Loucy (cell line): ENCODE measurements around the gene ENPP3.

Source experiments
- H2AFZ ChIP-seq: fragments of 200-600 bp; sonication (generic); 2 replicates; pipeline ENCODE4 v1.6.0; 2016; ENCODE audit warnings: antibody characterized with exemption, mild to moderate bottlenecking, low read length, moderate library complexity
- H3F3A ChIP-seq: fragments of 200-600 bp; 2 replicates; pipeline ENCODE4 v1.6.0; 2016; ENCODE audit warnings: antibody characterized with exemption, low read depth, mild to moderate bottlenecking
- H3K27me3 ChIP-seq: fragments of 200-600 bp; sonication (generic); 2 replicates; pipeline ENCODE4 v1.6.1; 2014; ENCODE audit warnings: low read length, mild to moderate bottlenecking; ENCODE audit not compliant: insufficient read depth, poor library complexity, severe bottlenecking
- H3K36me3 ChIP-seq: fragments of 200-600 bp; sonication (generic); 2 replicates; pipeline ENCODE4 v1.6.1; 2016; ENCODE audit warnings: low read length; ENCODE audit not compliant: insufficient read depth
- H3K4me1 ChIP-seq: fragments of 200-600 bp; sonication (generic); 2 replicates; pipeline ENCODE4 v1.5.1; 2014; ENCODE audit warnings: low read length, mild to moderate bottlenecking; ENCODE audit not compliant: insufficient read depth, poor library complexity, severe bottlenecking
- H3K4me2 ChIP-seq: fragments of 200-600 bp; sonication (generic); 2 replicates; pipeline ENCODE4 v1.6.0; 2014; ENCODE audit warnings: antibody characterized with exemption, low read length, low read depth, mild to moderate bottlenecking; ENCODE audit not compliant: poor library complexity, severe bottlenecking
- H3K4me3 ChIP-seq: fragments of 200-600 bp; sonication (generic); 2 replicates; pipeline ENCODE4 v1.5.1; 2014; ENCODE audit warnings: low read length, mild to moderate bottlenecking, mixed read lengths; ENCODE audit not compliant: poor library complexity, severe bottlenecking
- H3K79me2 ChIP-seq: fragments of 200-600 bp; sonication (generic); 2 replicates; pipeline ENCODE4 v1.6.1; 2014; ENCODE audit warnings: low read length; ENCODE audit not compliant: insufficient read depth
- H3K9ac ChIP-seq: fragments of 200-600 bp; sonication (generic); 2 replicates; pipeline ENCODE4 v1.6.0; 2014; ENCODE audit warnings: mild to moderate bottlenecking, low read depth, low read length, moderate library complexity; ENCODE audit not compliant: poor library complexity, severe bottlenecking
- H3K9me2 ChIP-seq: fragments of 200-600 bp; sonication (generic); replicated peaks from 2 replicates; pipeline ENCODE4 v1.6.1; 2016; ENCODE audit warnings: low read depth, low read length, mixed read lengths
- H3K9me3 ChIP-seq: fragments of 200-600 bp; sonication (generic); 2 replicates; pipeline ENCODE4 v1.6.1; 2014; ENCODE audit warnings: mild to moderate bottlenecking, antibody characterized with exemption, low read length, low read depth; ENCODE audit not compliant: insufficient read depth
- H4K20me1 ChIP-seq: fragments of 200-600 bp; sonication (generic); 2 replicates; pipeline ENCODE4 v1.6.0; 2014; ENCODE audit warnings: antibody characterized with exemption, low read length, mild to moderate bottlenecking; ENCODE audit not compliant: insufficient read depth, poor library complexity, severe bottlenecking
- EZH2phosphoT487 ChIP-seq: fragments of 200-600 bp; IDR thresholded peaks from 2 replicates; pipeline ENCODE4 v1.6.1; 2018; ENCODE audit warnings: antibody characterized with exemption, mild to moderate bottlenecking, moderate library complexity, borderline replicate concordance
- TF ChIP-seq, protein P1 (sequence below): fragments of 200-600 bp; sonication (generic); conservative IDR thresholded peaks from 2 replicates; pipeline ENCODE4 v1.5.1; 2014; ENCODE audit warnings: mild to moderate bottlenecking, antibody characterized with exemption, low read length

Gene ENPP3

DNA sequence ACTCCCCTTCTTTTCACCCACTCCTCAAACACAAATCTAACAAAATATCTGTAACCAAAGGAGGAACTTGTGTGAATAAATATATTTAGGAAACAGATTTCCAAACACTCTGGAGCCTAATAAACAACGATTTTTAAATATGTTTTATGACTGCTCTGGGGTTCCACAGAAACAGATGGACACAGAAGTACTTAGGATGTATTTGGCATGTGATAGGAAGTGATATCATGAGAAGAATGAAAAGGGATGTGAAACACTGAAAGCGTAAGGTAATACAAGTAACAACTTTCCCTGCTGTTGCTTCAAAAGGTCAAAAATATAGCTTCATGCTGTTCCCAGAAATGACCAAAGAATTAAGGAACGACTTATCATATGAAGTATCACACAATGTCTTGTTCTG lies 144.6 kb downstream of the ENPP3 start:
- H3K9me2 ChIP-seq = no peaks in the 10 kb centered on the region
- no peak for TF ChIP-seq EZH2phosphoT487
- TF ChIP-seq, protein P1, sequence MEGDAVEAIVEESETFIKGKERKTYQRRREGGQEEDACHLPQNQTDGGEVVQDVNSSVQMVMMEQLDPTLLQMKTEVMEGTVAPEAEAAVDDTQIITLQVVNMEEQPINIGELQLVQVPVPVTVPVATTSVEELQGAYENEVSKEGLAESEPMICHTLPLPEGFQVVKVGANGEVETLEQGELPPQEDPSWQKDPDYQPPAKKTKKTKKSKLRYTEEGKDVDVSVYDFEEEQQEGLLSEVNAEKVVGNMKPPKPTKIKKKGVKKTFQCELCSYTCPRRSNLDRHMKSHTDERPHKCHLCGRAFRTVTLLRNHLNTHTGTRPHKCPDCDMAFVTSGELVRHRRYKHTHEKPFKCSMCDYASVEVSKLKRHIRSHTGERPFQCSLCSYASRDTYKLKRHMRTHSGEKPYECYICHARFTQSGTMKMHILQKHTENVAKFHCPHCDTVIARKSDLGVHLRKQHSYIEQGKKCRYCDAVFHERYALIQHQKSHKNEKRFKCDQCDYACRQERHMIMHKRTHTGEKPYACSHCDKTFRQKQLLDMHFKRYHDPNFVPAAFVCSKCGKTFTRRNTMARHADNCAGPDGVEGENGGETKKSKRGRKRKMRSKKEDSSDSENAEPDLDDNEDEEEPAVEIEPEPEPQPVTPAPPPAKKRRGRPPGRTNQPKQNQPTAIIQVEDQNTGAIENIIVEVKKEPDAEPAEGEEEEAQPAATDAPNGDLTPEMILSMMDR = no peak

DNA sequence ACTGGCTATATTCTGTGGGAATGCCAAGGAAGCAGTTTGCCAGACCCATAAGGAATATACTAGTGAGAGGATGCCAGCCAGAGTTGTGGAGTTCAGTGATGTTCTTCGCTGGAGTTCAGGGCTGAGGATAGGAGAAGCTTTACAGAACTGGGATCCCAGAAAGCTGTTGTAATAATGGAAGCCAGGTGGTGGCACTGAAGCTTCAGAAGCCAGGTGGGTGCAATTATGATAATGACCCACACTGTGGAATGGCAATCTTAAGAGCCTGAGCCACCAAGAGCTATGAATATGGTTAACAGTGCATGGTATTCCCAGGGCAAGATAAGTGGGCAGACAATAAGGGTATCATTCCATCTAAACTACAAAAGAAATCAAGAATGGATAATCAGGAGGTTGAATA lies 145.7 kb downstream of the ENPP3 start:
- Histone ChIP-seq H2AFZ (no peak overlapping the region), H3K4me1 (no peaks in the 10 kb centered on the region), H3K9me3 (no peaks in the 10 kb centered on the region), H3F3A (no peaks in the 10 kb centered on the region), H4K20me1 (no peaks in the 10 kb centered on the region), H3K79me2 (no peaks in the 10 kb centered on the region), H3K4me2 (no peak overlapping the region), H3K4me3 (no peak overlapping the region), H3K9ac (no peak overlapping the region), H3K27me3 (peaks cover 97% of the 10 kb centered on the region), H3K36me3 (no peaks in the 10 kb centered on the region), H3K9me2 (no peaks in the 10 kb centered on the region)
- TF ChIP-seq EZH2phosphoT487 = no peak
- TF ChIP-seq, protein P1 = no peak; the same call in 1 of the 2 replicates

More for the DNA sequence above, 144.6 kb downstream of the ENPP3 start:
- no peaks in the 10 kb centered on the region for H3F3A ChIP-seq
- no peaks in the 10 kb centered on the region for H3K9me3 ChIP-seq
- H3K9ac ChIP-seq = no peak overlapping the region
- no peaks in the 10 kb centered on the region for H3K79me2 ChIP-seq
- H3K4me1 ChIP-seq = no peaks in the 10 kb centered on the region
- peaks cover 97% of the 10 kb centered on the region for H3K27me3 ChIP-seq
- no peak overlapping the region for H2AFZ ChIP-seq
- H3K4me3 ChIP-seq = no peak overlapping the region
- H3K36me3 ChIP-seq = no peaks in the 10 kb centered on the region
- no peak overlapping the region for H3K4me2 ChIP-seq
- H4K20me1 ChIP-seq = no peaks in the 10 kb centered on the region

DNA sequence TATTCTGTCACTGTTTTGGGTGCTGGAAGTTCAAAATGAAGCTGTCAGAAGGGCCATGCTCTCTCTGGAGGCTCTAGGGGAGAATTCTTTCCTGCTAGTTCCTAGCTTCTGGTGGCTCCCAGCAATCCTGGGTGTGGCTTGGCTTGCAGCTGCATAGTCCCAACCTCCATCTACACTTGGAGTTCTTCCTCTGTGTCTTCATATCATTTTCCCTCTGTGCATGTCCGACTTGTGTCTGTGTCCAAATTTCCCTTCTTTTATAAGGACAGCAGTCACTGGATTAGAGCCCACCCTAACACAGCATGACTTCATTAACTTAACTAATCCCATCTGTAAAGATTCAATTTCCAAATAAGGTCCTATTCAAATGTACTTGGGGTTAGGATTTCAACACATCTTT lies 147.5 kb downstream of the ENPP3 start:
- H3K27me3 ChIP-seq = peaks cover 88% of the 10 kb centered on the region

More for the DNA sequence above, 147.5 kb downstream of the ENPP3 start:
- H3F3A ChIP-seq = peaks cover 3% of the 10 kb centered on the region; the same call in 1 of the 2 replicates
- H3K36me3 ChIP-seq = no peaks in the 10 kb centered on the region
- TF ChIP-seq, protein P1 = no peak
- TF ChIP-seq EZH2phosphoT487 = no peak
- no peak overlapping the region for H3K4me2 ChIP-seq
- no peaks in the 10 kb centered on the region for H3K79me2 ChIP-seq
- H3K9me2 ChIP-seq = no peaks in the 10 kb centered on the region
- H3K4me3 ChIP-seq = no peak overlapping the region
- H3K9ac ChIP-seq = no peak overlapping the region
- H4K20me1 ChIP-seq = no peaks in the 10 kb centered on the region
- H3K4me1 ChIP-seq = no peaks in the 10 kb centered on the region
- H3K9me3 ChIP-seq = no peaks in the 10 kb centered on the region
- H2AFZ ChIP-seq = no peak overlapping the region
